GM12878 (cell line): ENCODE results near the gene MAST1. TPM values are rescaled to one million over a fixed set of nuclear protein-coding genes. Genes with fewer than 3 reads are reported as not detected.

ENCODE experiments used
- microRNA-seq: library from miRNA; unstranded; fragments of <30 nt; microRNA quantifications from one replicate; pipeline ENCODE4, GENCODE V29; 2018
- polyA plus RNA-seq, 11 experiments: library from polyadenylated mRNA; depleted of rRNA in 4 of 11; unstranded in 6 of 11; stranded (reverse) in 5 of 11; fragments of >200 nt; fragmentation: Nextera tagmentation in 4 of 11; fragmentation: Illumina TruSeq in 1 of 11; extraction: Ambion mirVana in 4 of 11; extraction: Trizol in 1 of 11; gene quantifications; 1 replicate in 1 of 11; 2 replicates in 10 of 11; pipeline versions ENCODE4 v1.2.1 to v1.2.3, GENCODE V29; 2011 to 2016; ENCODE audit warnings: inconsistent platforms in 2 of 11, missing spikeins in 2 of 11, low read depth in 1 of 11
- small RNA-seq: library from RNA; depleted of rRNA; stranded (forward); fragments of <200 nt; gene quantifications from one replicate; pipeline ENCODE3, GENCODE V24; 2014
- total RNA-seq, 4 experiments: library from RNA; depleted of rRNA in 3 of 4; stranded (reverse); fragments of >200 nt in 3 of 4; fragmentation: Illumina TruSeq in 1 of 4; extraction: Trizol in 1 of 4; gene quantifications; 2 replicates each; pipeline versions ENCODE4 v1.2.1 to v1.2.3, GENCODE V29; 2013 to 2021

MAST1 gene
- total and polyA plus RNA-seq, 10 of the 15 experiments (the other 5 are each of a cell fraction or from before 2014, with no cell fraction given): 0.08 to 0.79 (median 0.44) TPM; not detected in 1

Small RNA genes lying within 50 kb of the gene (microRNA-seq; reads per million reads assigned to microRNA genes)
- gene MIR5695 (not detected), gene MIR6794 (not detected)

Small RNA genes lying within 50 kb of the gene (small RNA-seq; reads per million reads assigned to genes)
- gene MIR5695 (0.20 reads per million), gene MIR6794 (not detected)

Other genes starting within 250 kb of the MAST1 start
Only the 7 nearest of the 27 such genes appear.
- 102 and 110 TPM in 2 replicates for gene JUNB, start 47.0 kb upstream of the MAST1 start, total RNA-seq (2014; rRNA removed)
- gene JUNB, start 47.0 kb upstream of the MAST1 start, total RNA-seq (2014; rRNA removed; fragmentation: Illumina TruSeq; extraction: Trizol): 15.2 and 17.0 TPM in 2 replicates
- gene JUNB, start 47.0 kb upstream of the MAST1 start, total RNA-seq (2021): 116 and 123 TPM in 2 replicates
- 17.2 and 65.1 TPM in 2 replicates for gene JUNB, start 47.0 kb upstream of the MAST1 start, polyA plus RNA-seq (2011; rRNA removed)
- 0.51 and 4.8 TPM in 2 replicates for gene JUNB, start 47.0 kb upstream of the MAST1 start, polyA plus RNA-seq (2014; fragmentation: Illumina TruSeq; extraction: Trizol)
- gene JUNB, start 47.0 kb upstream of the MAST1 start, polyA plus RNA-seq (2014; fragmentation: Nextera tagmentation; extraction: Ambion mirVana): 1 to 10 TPM in 1 of 2 experiments, under 1 TPM in 1; 0.55 to 2.4 TPM
- gene JUNB, start 47.0 kb upstream of the MAST1 start, polyA plus RNA-seq (2014; rRNA removed): 144 and 154 TPM in 2 replicates
- 10 to 100 TPM; 71.6 to 96.6 TPM for gene JUNB, start 47.0 kb upstream of the MAST1 start, polyA plus RNA-seq (2016; fragmentation: Nextera tagmentation; extraction: Ambion mirVana)
- gene PRDX2, start 36.7 kb upstream of the MAST1 start, total RNA-seq (2014; rRNA removed): 367 and 392 TPM in 2 replicates
- gene PRDX2, start 36.7 kb upstream of the MAST1 start, total RNA-seq (2014; rRNA removed; fragmentation: Illumina TruSeq; extraction: Trizol): 230 and 258 TPM in 2 replicates
- gene PRDX2, start 36.7 kb upstream of the MAST1 start, total RNA-seq (2021): 274 and 279 TPM in 2 replicates
- 45.7 and 93.0 TPM in 2 replicates for gene PRDX2, start 36.7 kb upstream of the MAST1 start, polyA plus RNA-seq (2011; rRNA removed)
- 110 and 338 TPM in 2 replicates for gene PRDX2, start 36.7 kb upstream of the MAST1 start, polyA plus RNA-seq (2014; fragmentation: Illumina TruSeq; extraction: Trizol)
- 100 to 1,000 TPM; 670 to 812 TPM for gene PRDX2, start 36.7 kb upstream of the MAST1 start, polyA plus RNA-seq (2014; fragmentation: Nextera tagmentation; extraction: Ambion mirVana)
- gene PRDX2, start 36.7 kb upstream of the MAST1 start, polyA plus RNA-seq (2014; rRNA removed): 327 and 338 TPM in 2 replicates
- 100 to 1,000 TPM; 349 to 384 TPM for gene PRDX2, start 36.7 kb upstream of the MAST1 start, polyA plus RNA-seq (2016; fragmentation: Nextera tagmentation; extraction: Ambion mirVana)
- not detected in 2 replicates for gene THSD8, start 36.4 kb upstream of the MAST1 start, total RNA-seq (2014; rRNA removed)
- 0.69 TPM in 1 of 2 replicates, not detected in the other for gene THSD8, start 36.4 kb upstream of the MAST1 start, total RNA-seq (2014; rRNA removed; fragmentation: Illumina TruSeq; extraction: Trizol)
- gene THSD8, start 36.4 kb upstream of the MAST1 start, total RNA-seq (2021): 25.1 and 30.0 TPM in 2 replicates
- gene THSD8, start 36.4 kb upstream of the MAST1 start, polyA plus RNA-seq (2011; rRNA removed): 5.6 and 8.8 TPM in 2 replicates
- gene THSD8, start 36.4 kb upstream of the MAST1 start, polyA plus RNA-seq (2014; fragmentation: Illumina TruSeq; extraction: Trizol): 10.9 and 12.5 TPM in 2 replicates
- gene THSD8, start 36.4 kb upstream of the MAST1 start, polyA plus RNA-seq (2014; fragmentation: Nextera tagmentation; extraction: Ambion mirVana): 10 to 100 TPM; 10.5 to 30.6 TPM
- gene THSD8, start 36.4 kb upstream of the MAST1 start, polyA plus RNA-seq (2014; rRNA removed): 0.11 and 0.24 TPM in 2 replicates
- 10 to 100 TPM; 30.6 to 32.3 TPM for gene THSD8, start 36.4 kb upstream of the MAST1 start, polyA plus RNA-seq (2016; fragmentation: Nextera tagmentation; extraction: Ambion mirVana)
- 41.7 and 46.9 TPM in 2 replicates for gene RNASEH2A, start 31.9 kb upstream of the MAST1 start, total RNA-seq (2014; rRNA removed)
- 35.2 and 39.6 TPM in 2 replicates for gene RNASEH2A, start 31.9 kb upstream of the MAST1 start, total RNA-seq (2014; rRNA removed; fragmentation: Illumina TruSeq; extraction: Trizol)
- gene RNASEH2A, start 31.9 kb upstream of the MAST1 start, total RNA-seq (2021): 41.2 and 43.8 TPM in 2 replicates
- gene RNASEH2A, start 31.9 kb upstream of the MAST1 start, polyA plus RNA-seq (2011; rRNA removed): 20.3 and 35.4 TPM in 2 replicates
- 10.4 and 30.7 TPM in 2 replicates for gene RNASEH2A, start 31.9 kb upstream of the MAST1 start, polyA plus RNA-seq (2014; fragmentation: Illumina TruSeq; extraction: Trizol)
- gene RNASEH2A, start 31.9 kb upstream of the MAST1 start, polyA plus RNA-seq (2014; fragmentation: Nextera tagmentation; extraction: Ambion mirVana): 10 to 100 TPM; 17.4 to 19.1 TPM
- 54.4 and 65.3 TPM in 2 replicates for gene RNASEH2A, start 31.9 kb upstream of the MAST1 start, polyA plus RNA-seq (2014; rRNA removed)
- gene RNASEH2A, start 31.9 kb upstream of the MAST1 start, polyA plus RNA-seq (2016; fragmentation: Nextera tagmentation; extraction: Ambion mirVana): 100 to 1,000 TPM in 1 of 2 experiments, 10 to 100 TPM in 1; 95.0 to 103 TPM
- gene RTBDN, start 3.9 kb upstream of the MAST1 start, total RNA-seq (2014; rRNA removed): 0.45 and 0.87 TPM in 2 replicates
- gene RTBDN, start 3.9 kb upstream of the MAST1 start, total RNA-seq (2014; rRNA removed; fragmentation: Illumina TruSeq; extraction: Trizol): not detected in 2 replicates
- not detected in 2 replicates for gene RTBDN, start 3.9 kb upstream of the MAST1 start, total RNA-seq (2021)
- gene RTBDN, start 3.9 kb upstream of the MAST1 start, polyA plus RNA-seq (2011; rRNA removed): not detected in 2 replicates
- gene RTBDN, start 3.9 kb upstream of the MAST1 start, polyA plus RNA-seq (2014; fragmentation: Illumina TruSeq; extraction: Trizol): not detected in 2 replicates
- not detected for gene RTBDN, start 3.9 kb upstream of the MAST1 start, polyA plus RNA-seq (2014; fragmentation: Nextera tagmentation; extraction: Ambion mirVana)
- gene RTBDN, start 3.9 kb upstream of the MAST1 start, polyA plus RNA-seq (2014; rRNA removed): not detected in 2 replicates
- not detected for gene RTBDN, start 3.9 kb upstream of the MAST1 start, polyA plus RNA-seq (2016; fragmentation: Nextera tagmentation; extraction: Ambion mirVana)
- 20.8 and 25.2 TPM in 2 replicates for gene DNASE2, start 42.9 kb downstream of the MAST1 start, total RNA-seq (2014; rRNA removed)
- 19.5 and 20.3 TPM in 2 replicates for gene DNASE2, start 42.9 kb downstream of the MAST1 start, total RNA-seq (2014; rRNA removed; fragmentation: Illumina TruSeq; extraction: Trizol)
- gene DNASE2, start 42.9 kb downstream of the MAST1 start, total RNA-seq (2021): 21.4 and 22.6 TPM in 2 replicates
- 21.4 and 32.1 TPM in 2 replicates for gene DNASE2, start 42.9 kb downstream of the MAST1 start, polyA plus RNA-seq (2011; rRNA removed)
- 15.9 and 20.8 TPM in 2 replicates for gene DNASE2, start 42.9 kb downstream of the MAST1 start, polyA plus RNA-seq (2014; fragmentation: Illumina TruSeq; extraction: Trizol)
- gene DNASE2, start 42.9 kb downstream of the MAST1 start, polyA plus RNA-seq (2014; fragmentation: Nextera tagmentation; extraction: Ambion mirVana): 1 to 10 TPM; 4.9 to 7.8 TPM
- 31.5 and 35.1 TPM in 2 replicates for gene DNASE2, start 42.9 kb downstream of the MAST1 start, polyA plus RNA-seq (2014; rRNA removed)
- 10 to 100 TPM; 22.6 to 22.8 TPM for gene DNASE2, start 42.9 kb downstream of the MAST1 start, polyA plus RNA-seq (2016; fragmentation: Nextera tagmentation; extraction: Ambion mirVana)
- 0.06 and 0.16 TPM in 2 replicates for gene KLF1, start 48.7 kb downstream of the MAST1 start, total RNA-seq (2014; rRNA removed)
- gene KLF1, start 48.7 kb downstream of the MAST1 start, total RNA-seq (2014; rRNA removed; fragmentation: Illumina TruSeq; extraction: Trizol): not detected in 2 replicates
- gene KLF1, start 48.7 kb downstream of the MAST1 start, total RNA-seq (2021): 0.24 and 0.38 TPM in 2 replicates
- gene KLF1, start 48.7 kb downstream of the MAST1 start, polyA plus RNA-seq (2011; rRNA removed): not detected in 2 replicates
- gene KLF1, start 48.7 kb downstream of the MAST1 start, polyA plus RNA-seq (2014; fragmentation: Illumina TruSeq; extraction: Trizol): not detected in 2 replicates
- gene KLF1, start 48.7 kb downstream of the MAST1 start, polyA plus RNA-seq (2014; fragmentation: Nextera tagmentation; extraction: Ambion mirVana): under 1 TPM; 0.04 to 0.08 TPM
- 0.06 and 0.27 TPM in 2 replicates for gene KLF1, start 48.7 kb downstream of the MAST1 start, polyA plus RNA-seq (2014; rRNA removed)
- under 1 TPM; 0.08 to 0.13 TPM for gene KLF1, start 48.7 kb downstream of the MAST1 start, polyA plus RNA-seq (2016; fragmentation: Nextera tagmentation; extraction: Ambion mirVana)